HepG2 (cell line): ENCODE data around the gene CYP27A1. TPM values are rescaled to one million over a fixed set of nuclear protein-coding genes. Genes with fewer than 3 reads are reported as not detected.

Experiments used
- BORCS8-MEF2B ChIP-seq: sonication (generic); formaldehyde crosslinking; IDR thresholded peaks from 2 replicates; pipeline ENCODE4 v1.8.0; 2022; ENCODE audit warnings: mild to moderate bottlenecking, missing genetic modification reagents
- HNRNPH1 ChIP-seq: fragments of 200-400 bp; formaldehyde crosslinking; optimal IDR thresholded peaks from 2 replicates; pipeline ENCODE3; 2017; ENCODE audit warnings: mild to moderate bottlenecking, low read depth, low read length
- IRX3 ChIP-seq: sonication (generic); formaldehyde crosslinking; IDR thresholded peaks from 2 replicates; pipeline ENCODE4 v1.8.1; 2023; ENCODE audit warnings: mild to moderate bottlenecking, low read depth, missing genetic modification reagents, borderline replicate concordance
- ISX ChIP-seq: sonication (generic); formaldehyde crosslinking; conservative IDR thresholded peaks from 2 replicates; pipeline ENCODE4 v1.5.0; 2020; ENCODE audit warnings: missing genetic modification reagents
- MIXL1 ChIP-seq: IDR thresholded peaks from 2 replicates; pipeline ENCODE4 v1.6.1; 2016
- ZIK1 ChIP-seq: sonication (generic); formaldehyde crosslinking; IDR thresholded peaks from 2 replicates; pipeline ENCODE4 v1.5.0; 2020; ENCODE audit warnings: mild to moderate bottlenecking, low read depth, missing genetic modification reagents, borderline replicate concordance
- ZNF138 ChIP-seq: sonication (generic); formaldehyde crosslinking; IDR thresholded peaks from 2 replicates; pipeline ENCODE4 v1.5.0; 2020; ENCODE audit warnings: mild to moderate bottlenecking, low read depth, missing genetic modification reagents
- ZNF235 ChIP-seq: sonication (generic); formaldehyde crosslinking; IDR thresholded peaks from 2 replicates; pipeline ENCODE4 v1.8.1; 2023; ENCODE audit warnings: mild to moderate bottlenecking, missing genetic modification reagents, borderline replicate concordance
- ZNF30 ChIP-seq: sonication (generic); formaldehyde crosslinking; IDR thresholded peaks from 2 replicates; pipeline ENCODE4 v1.5.0; 2020; ENCODE audit warnings: mild to moderate bottlenecking, missing genetic modification reagents
- ZNF577 ChIP-seq: sonication (generic); formaldehyde crosslinking; IDR thresholded peaks from 2 replicates; pipeline ENCODE4 v1.4.0; 2020; ENCODE audit warnings: mild to moderate bottlenecking, low read depth, missing genetic modification reagents, borderline replicate concordance
- polyA plus RNA-seq, 8 experiments: library from polyadenylated mRNA; depleted of rRNA in 3 of 8; stranded (reverse) in 7 of 8; unstranded in 1 of 8; fragments of >200 nt; fragmentation: Illumina TruSeq in 4 of 8; extraction: Trizol in 4 of 8; gene quantifications; 2 replicates each; pipeline versions ENCODE4 v1.2.1 to v1.2.3, GENCODE V29; 2011 to 2016; ENCODE audit warnings: low read depth in 4 of 8, missing spikeins in 1 of 8, mixed read lengths in 1 of 8; ENCODE audit not compliant: insufficient read depth in 1 of 8
- total RNA-seq, 5 experiments: library from RNA; depleted of rRNA; stranded (reverse); fragments of >200 nt; fragmentation: Illumina TruSeq; extraction: Trizol; gene quantifications; 2 replicates each; pipeline ENCODE4 v1.2.3, GENCODE V29; 2016; ENCODE audit warnings: low read depth in 1 of 5
- TF ChIP-seq, protein P1 (sequence below): sonication (generic); formaldehyde crosslinking; IDR thresholded peaks from 2 replicates; pipeline ENCODE4 v1.4.0; 2020; ENCODE audit warnings: mild to moderate bottlenecking, missing genetic modification reagents
- TF ChIP-seq, protein P2 (sequence below): sonication (generic); formaldehyde crosslinking; IDR thresholded peaks from 2 replicates; pipeline ENCODE4 v1.9.0; 2021; ENCODE audit warnings: missing genetic modification reagents, mild to moderate bottlenecking, borderline replicate concordance
- TF ChIP-seq, protein P3 (sequence below): sonication (generic); formaldehyde crosslinking; IDR thresholded peaks from 2 replicates; pipeline ENCODE4 v1.8.0; 2022; ENCODE audit warnings: mild to moderate bottlenecking, missing genetic modification reagents; ENCODE audit not compliant: insufficient replicate concordance
- TF ChIP-seq, protein P4 (sequence below): sonication (generic); formaldehyde crosslinking; IDR thresholded peaks from 2 replicates; pipeline ENCODE4 v1.5.1; 2020; ENCODE audit warnings: missing genetic modification reagents, mild to moderate bottlenecking, borderline replicate concordance
- TF ChIP-seq, protein P5 (sequence below): sonication (generic); formaldehyde crosslinking; IDR thresholded peaks from 2 replicates; pipeline ENCODE4 v1.4.0; 2020; ENCODE audit warnings: low read depth, missing genetic modification reagents

CYP27A1 gene
- total and polyA plus RNA-seq, 2 of the 13 experiments (the other 11 are each of a cell fraction or from before 2014, with no cell fraction given): 157 to 266 TPM

DNA sequence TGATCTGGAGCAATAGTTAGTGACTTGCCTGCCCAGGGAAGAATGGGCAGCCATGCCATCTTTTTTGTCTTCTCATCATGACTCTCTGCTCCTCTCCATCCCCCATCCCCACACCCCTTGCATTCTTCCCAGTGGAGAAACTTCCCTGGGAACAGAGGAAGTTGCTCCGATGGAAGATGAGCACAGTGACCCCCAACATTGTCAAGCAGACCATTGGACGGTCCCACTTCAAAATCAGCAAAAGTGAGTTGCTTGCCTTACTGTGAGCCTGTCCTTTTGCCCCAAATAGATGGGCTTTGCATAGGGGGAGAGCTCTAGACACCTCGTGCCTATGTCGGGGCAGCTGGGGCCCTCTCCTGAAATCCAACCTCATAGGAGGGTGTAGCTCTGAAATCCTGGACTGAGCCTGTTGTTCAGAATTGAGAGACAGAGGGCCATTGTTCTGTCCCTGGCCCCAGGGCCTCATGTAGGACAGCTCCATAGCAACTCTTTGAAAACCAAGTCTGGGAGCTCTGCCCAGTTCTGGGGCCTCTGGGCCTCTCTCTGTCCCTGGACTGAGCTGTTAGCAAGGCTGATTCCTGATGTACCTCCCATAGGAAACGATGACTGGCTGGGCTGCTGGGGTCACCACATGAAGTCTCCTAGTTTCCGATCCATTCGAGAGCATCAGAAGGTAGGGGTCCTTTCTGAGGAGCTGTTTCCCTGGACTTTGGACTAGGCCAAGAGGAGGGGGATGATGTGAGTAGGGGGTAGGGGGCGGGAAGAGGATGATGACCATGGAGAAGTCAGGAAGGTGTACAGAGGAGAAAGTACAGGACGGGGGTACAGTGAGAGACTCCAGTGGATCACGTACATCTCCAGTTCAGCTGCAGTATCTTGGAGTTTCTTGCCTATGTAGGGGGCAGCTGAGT lies 36.1 kb upstream of the CYP27A1 start (continued):
- no peak for TF ChIP-seq ZIK1 (CRISPR knock-in tag)
- peak; percentile 61 for TF ChIP-seq BORCS8-MEF2B (CRISPR knock-in tag)
- no peak for TF ChIP-seq ISX
- TF ChIP-seq, protein P1, sequence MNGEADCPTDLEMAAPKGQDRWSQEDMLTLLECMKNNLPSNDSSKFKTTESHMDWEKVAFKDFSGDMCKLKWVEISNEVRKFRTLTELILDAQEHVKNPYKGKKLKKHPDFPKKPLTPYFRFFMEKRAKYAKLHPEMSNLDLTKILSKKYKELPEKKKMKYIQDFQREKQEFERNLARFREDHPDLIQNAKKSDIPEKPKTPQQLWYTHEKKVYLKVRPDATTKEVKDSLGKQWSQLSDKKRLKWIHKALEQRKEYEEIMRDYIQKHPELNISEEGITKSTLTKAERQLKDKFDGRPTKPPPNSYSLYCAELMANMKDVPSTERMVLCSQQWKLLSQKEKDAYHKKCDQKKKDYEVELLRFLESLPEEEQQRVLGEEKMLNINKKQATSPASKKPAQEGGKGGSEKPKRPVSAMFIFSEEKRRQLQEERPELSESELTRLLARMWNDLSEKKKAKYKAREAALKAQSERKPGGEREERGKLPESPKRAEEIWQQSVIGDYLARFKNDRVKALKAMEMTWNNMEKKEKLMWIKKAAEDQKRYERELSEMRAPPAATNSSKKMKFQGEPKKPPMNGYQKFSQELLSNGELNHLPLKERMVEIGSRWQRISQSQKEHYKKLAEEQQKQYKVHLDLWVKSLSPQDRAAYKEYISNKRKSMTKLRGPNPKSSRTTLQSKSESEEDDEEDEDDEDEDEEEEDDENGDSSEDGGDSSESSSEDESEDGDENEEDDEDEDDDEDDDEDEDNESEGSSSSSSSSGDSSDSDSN (CRISPR knock-in tag): peak; percentile 52; the same call in 1 of the 2 replicates
- TF ChIP-seq ZNF235 (CRISPR knock-in tag): no peak
- no peak for TF ChIP-seq ZNF577 (CRISPR knock-in tag)
- TF ChIP-seq, protein P2, sequence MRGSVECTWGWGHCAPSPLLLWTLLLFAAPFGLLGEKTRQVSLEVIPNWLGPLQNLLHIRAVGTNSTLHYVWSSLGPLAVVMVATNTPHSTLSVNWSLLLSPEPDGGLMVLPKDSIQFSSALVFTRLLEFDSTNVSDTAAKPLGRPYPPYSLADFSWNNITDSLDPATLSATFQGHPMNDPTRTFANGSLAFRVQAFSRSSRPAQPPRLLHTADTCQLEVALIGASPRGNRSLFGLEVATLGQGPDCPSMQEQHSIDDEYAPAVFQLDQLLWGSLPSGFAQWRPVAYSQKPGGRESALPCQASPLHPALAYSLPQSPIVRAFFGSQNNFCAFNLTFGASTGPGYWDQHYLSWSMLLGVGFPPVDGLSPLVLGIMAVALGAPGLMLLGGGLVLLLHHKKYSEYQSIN (CRISPR knock-in tag): no peak
- TF ChIP-seq, protein P3, sequence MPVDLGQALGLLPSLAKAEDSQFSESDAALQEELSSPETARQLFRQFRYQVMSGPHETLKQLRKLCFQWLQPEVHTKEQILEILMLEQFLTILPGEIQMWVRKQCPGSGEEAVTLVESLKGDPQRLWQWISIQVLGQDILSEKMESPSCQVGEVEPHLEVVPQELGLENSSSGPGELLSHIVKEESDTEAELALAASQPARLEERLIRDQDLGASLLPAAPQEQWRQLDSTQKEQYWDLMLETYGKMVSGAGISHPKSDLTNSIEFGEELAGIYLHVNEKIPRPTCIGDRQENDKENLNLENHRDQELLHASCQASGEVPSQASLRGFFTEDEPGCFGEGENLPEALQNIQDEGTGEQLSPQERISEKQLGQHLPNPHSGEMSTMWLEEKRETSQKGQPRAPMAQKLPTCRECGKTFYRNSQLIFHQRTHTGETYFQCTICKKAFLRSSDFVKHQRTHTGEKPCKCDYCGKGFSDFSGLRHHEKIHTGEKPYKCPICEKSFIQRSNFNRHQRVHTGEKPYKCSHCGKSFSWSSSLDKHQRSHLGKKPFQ (CRISPR knock-in tag): no peak
- TF ChIP-seq, protein P4, sequence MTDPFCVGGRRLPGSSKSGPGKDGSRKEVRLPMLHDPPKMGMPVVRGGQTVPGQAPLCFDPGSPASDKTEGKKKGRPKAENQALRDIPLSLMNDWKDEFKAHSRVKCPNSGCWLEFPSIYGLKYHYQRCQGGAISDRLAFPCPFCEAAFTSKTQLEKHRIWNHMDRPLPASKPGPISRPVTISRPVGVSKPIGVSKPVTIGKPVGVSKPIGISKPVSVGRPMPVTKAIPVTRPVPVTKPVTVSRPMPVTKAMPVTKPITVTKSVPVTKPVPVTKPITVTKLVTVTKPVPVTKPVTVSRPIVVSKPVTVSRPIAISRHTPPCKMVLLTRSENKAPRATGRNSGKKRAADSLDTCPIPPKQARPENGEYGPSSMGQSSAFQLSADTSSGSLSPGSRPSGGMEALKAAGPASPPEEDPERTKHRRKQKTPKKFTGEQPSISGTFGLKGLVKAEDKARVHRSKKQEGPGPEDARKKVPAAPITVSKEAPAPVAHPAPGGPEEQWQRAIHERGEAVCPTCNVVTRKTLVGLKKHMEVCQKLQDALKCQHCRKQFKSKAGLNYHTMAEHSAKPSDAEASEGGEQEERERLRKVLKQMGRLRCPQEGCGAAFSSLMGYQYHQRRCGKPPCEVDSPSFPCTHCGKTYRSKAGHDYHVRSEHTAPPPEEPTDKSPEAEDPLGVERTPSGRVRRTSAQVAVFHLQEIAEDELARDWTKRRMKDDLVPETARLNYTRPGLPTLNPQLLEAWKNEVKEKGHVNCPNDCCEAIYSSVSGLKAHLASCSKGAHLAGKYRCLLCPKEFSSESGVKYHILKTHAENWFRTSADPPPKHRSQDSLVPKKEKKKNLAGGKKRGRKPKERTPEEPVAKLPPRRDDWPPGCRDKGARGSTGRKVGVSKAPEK (CRISPR knock-in tag): no peak
- TF ChIP-seq, protein P5, sequence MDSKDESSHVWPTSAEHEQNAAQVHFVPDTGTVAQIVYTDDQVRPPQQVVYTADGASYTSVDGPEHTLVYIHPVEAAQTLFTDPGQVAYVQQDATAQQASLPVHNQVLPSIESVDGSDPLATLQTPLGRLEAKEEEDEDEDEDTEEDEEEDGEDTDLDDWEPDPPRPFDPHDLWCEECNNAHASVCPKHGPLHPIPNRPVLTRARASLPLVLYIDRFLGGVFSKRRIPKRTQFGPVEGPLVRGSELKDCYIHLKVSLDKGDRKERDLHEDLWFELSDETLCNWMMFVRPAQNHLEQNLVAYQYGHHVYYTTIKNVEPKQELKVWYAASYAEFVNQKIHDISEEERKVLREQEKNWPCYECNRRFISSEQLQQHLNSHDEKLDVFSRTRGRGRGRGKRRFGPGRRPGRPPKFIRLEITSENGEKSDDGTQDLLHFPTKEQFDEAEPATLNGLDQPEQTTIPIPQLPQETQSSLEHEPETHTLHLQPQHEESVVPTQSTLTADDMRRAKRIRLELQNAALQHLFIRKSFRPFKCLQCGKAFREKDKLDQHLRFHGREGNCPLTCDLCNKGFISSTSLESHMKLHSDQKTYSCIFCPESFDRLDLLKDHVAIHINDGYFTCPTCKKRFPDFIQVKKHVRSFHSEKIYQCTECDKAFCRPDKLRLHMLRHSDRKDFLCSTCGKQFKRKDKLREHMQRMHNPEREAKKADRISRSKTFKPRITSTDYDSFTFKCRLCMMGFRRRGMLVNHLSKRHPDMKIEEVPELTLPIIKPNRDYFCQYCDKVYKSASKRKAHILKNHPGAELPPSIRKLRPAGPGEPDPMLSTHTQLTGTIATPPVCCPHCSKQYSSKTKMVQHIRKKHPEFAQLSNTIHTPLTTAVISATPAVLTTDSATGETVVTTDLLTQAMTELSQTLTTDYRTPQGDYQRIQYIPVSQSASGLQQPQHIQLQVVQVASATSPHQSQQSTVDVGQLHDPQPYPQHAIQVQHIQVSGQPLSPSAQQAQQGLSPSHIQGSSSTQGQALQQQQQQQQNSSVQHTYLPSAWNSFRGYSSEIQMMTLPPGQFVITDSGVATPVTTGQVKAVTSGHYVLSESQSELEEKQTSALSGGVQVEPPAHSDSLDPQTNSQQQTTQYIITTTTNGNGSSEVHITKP (CRISPR knock-in tag): no peak
- no peak for TF ChIP-seq ZNF30
- TF ChIP-seq HNRNPH1: no peak
- TF ChIP-seq ZNF138: no peak
- TF ChIP-seq IRX3 (CRISPR knock-in tag): no peak
- TF ChIP-seq MIXL1 (CRISPR knock-in tag): no peak
